Right cardiac atrium (tissue), 5 donors: ENCODE measurements around the gene DNPEP. TPM values are rescaled to one million over a fixed set of nuclear protein-coding genes. Genes with fewer than 3 reads are reported as not detected.

Source experiments
- ATAC-seq, 2 donors: fragments of 200-7000 bp; cut with Tn5 transposase; one replicate each; pipeline versions ENCODE4 v1.8.0 to v1.9.1; 2020; ENCODE audit warnings: moderate library complexity in 2 of 2, mild to moderate bottlenecking in 1 of 2
- DNase-seq, 3 donors: peaks; one replicate each; pipeline ENCODE4 v3.0.0-alpha.2; 2020
- H3K27ac ChIP-seq: one replicate; pipeline ENCODE4 v1.5.1; 2013; ENCODE audit warnings: mild to moderate bottlenecking, low read length, control low read depth, moderate library complexity
- H3K27me3 ChIP-seq: one replicate; pipeline ENCODE4 v1.6.1; 2013; ENCODE audit not compliant: control insufficient read depth, insufficient read depth
- H3K4me1 ChIP-seq: one replicate; pipeline ENCODE4 v1.6.1; 2013; ENCODE audit warnings: low read length; ENCODE audit not compliant: control insufficient read depth, insufficient read depth
- H3K4me3 ChIP-seq: one replicate; pipeline ENCODE4 v1.5.1; 2013; ENCODE audit warnings: low read length, control low read depth
- H3K9me3 ChIP-seq: one replicate; pipeline ENCODE4 v1.6.1; 2013; ENCODE audit warnings: low read length; ENCODE audit not compliant: control insufficient read depth
- WGBS: extraction: QIAGEN DNeasy Blood & Tissue Kit; methylation state at CpG from one replicate; pipeline ENCODE4 v1.1.7; 2013; 5-methylcytosine and 5-hydroxymethylcytosine counted together
- intact Hi-C, 4 donors: fragments of 100-400 bp; cut with DNase I; formaldehyde crosslinking; loops; one replicate each; pipeline versions ENCODE4 v1.11.0 to v1.14.0; 2022 to 2023
- polyA plus RNA-seq: library from polyadenylated mRNA; stranded (reverse); fragments of 200-250 nt; gene quantifications from one replicate; pipeline ENCODE4 v1.2.3, GENCODE V29; 2013
- total RNA-seq, 4 donors: library from RNA; stranded (reverse); fragmentation: NEBNext Ultra II Directional; extraction: Animal tissue kit (Norgen Biotek cat#: 25700); gene quantifications; one replicate each; pipeline ENCODE4 v1.2.1, GENCODE V29; 2021
- donor health status: healthy with polysubstance abuse.
- donor health status: DM: no; HTN: yes; CAD: no.
- donor health status: DM: no; HTN: no; CAD: no.
- donor health status: DM: no; HTN: yes; CAD: no; lungs with severe emphysema.
- donor health status: DM: yes; HTN: yes; CAD: no.

Gene DNPEP
- total and polyA plus RNA-seq, 5 donors: 42.2 to 58.8 (median 55.0) TPM

- intact Hi-C loops: no loop called here
These were observed 42.4 kb upstream of the DNPEP start for GRCh38 chr2:219429958-219430606.

GRCh38 chr2:219428469-219428868 lies 40.8 kb upstream of the DNPEP start:
- Histone ChIP-seq H3K9me3 (no peaks in the 10 kb centered on the region), H3K4me1 (no peaks in the 10 kb centered on the region), H3K27ac (peak overlapping the region; percentile 25), H3K4me3 (no peak overlapping the region), H3K27me3 (no peaks in the 10 kb centered on the region)
- peak in 1 of 2 donors; percentile 7 for ATAC-seq
- DNase-seq: no peak
- intact Hi-C loops: no loop called here

More at GRCh38 chr2:219429958-219430606, 42.4 kb upstream of the DNPEP start:
- ATAC-seq (peak in 1 of 2 donors; percentile 1), DNase-seq (no peak)
- Histone ChIP-seq H3K9me3 (no peaks in the 10 kb centered on the region), H3K4me1 (no peaks in the 10 kb centered on the region), H3K27ac (peak overlapping the region; percentile 57), H3K4me3 (no peak overlapping the region), H3K27me3 (no peaks in the 10 kb centered on the region)
- WGBS: 91% methylated on average over 7 of the region's 7 CpGs

GRCh38 chr2:219426534-219427136 lies 38.9 kb upstream of the DNPEP start:
- DNase-seq: no peak

GRCh38 chr2:219426068-219426443 lies 38.3 kb upstream of the DNPEP start:
- peak in 1 of 2 donors; percentile 6 for ATAC-seq
- H3K4me3 ChIP-seq: no peak overlapping the region
- H3K27ac ChIP-seq: peak overlapping the region; percentile 6
- no peaks in the 10 kb centered on the region for H3K4me1 ChIP-seq
- no peaks in the 10 kb centered on the region for H3K27me3 ChIP-seq
- intact Hi-C loops: no loop called here
- no peaks in the 10 kb centered on the region for H3K9me3 ChIP-seq
- DNase-seq: no peak
- WGBS: 70% methylated on average over 7 of the region's 7 CpGs

More at GRCh38 chr2:219426534-219427136, 38.9 kb upstream of the DNPEP start:
- peak in 1 of 2 donors; percentile 2 for ATAC-seq
- H3K9me3 ChIP-seq: no peaks in the 10 kb centered on the region
- WGBS: 84% methylated on average over 7 of the region's 7 CpGs
- H3K4me3 ChIP-seq: no peak overlapping the region
- H3K4me1 ChIP-seq: no peaks in the 10 kb centered on the region
- intact Hi-C loops: no loop called here
- no peaks in the 10 kb centered on the region for H3K27me3 ChIP-seq
- peak overlapping the region; percentile 18 for H3K27ac ChIP-seq

- intact Hi-C loops: no loop called here
- WGBS: 83% methylated on average over 8 of the region's 8 CpGs
- no peak for DNase-seq
- ATAC-seq: peak in 1 of 2 donors; percentile 1
- Histone ChIP-seq H3K27me3 (no peaks in the 10 kb centered on the region), H3K4me1 (no peaks in the 10 kb centered on the region), H3K27ac (peak overlapping the region; percentile 6), H3K4me3 (no peak overlapping the region), H3K9me3 (no peaks in the 10 kb centered on the region)
These were observed 37.7 kb upstream of the DNPEP start for GRCh38 chr2:219425238-219426067.

- Histone ChIP-seq H3K27ac (peak overlapping the region; percentile 87), H3K4me3 (peak overlapping the region; percentile 9), H3K9me3 (no peaks in the 10 kb centered on the region), H3K27me3 (no peaks in the 10 kb centered on the region), H3K4me1 (no peaks in the 10 kb centered on the region)
- ATAC-seq (no peak), DNase-seq (no peak)
- WGBS: 57% methylated on average over 14 of the region's 14 CpGs
- intact Hi-C loops: no loop called here
These were observed 36.1 kb upstream of the DNPEP start for GRCh38 chr2:219423652-219424377.

- DNase-seq: no peak
- 73% methylated on average over 8 of the region's 8 CpGs for WGBS
- Histone ChIP-seq H3K4me3 (peak overlapping the region; percentile 4), H3K9me3 (no peaks in the 10 kb centered on the region), H3K27me3 (no peaks in the 10 kb centered on the region), H3K27ac (peak overlapping the region; percentile 55), H3K4me1 (no peaks in the 10 kb centered on the region)
- no peak for ATAC-seq
- intact Hi-C loops: no loop called here
These were observed 35.3 kb upstream of the DNPEP start for GRCh38 chr2:219422952-219423534.

- Histone ChIP-seq H3K4me1 (no peaks in the 10 kb centered on the region), H3K4me3 (peak overlapping the region; percentile 51), H3K27ac (peak overlapping the region; percentile 64), H3K9me3 (no peaks in the 10 kb centered on the region), H3K27me3 (no peaks in the 10 kb centered on the region)
- 69% methylated on average over 17 of the region's 17 CpGs for WGBS
- intact Hi-C loops: no loop called here
- ATAC-seq (no peak), DNase-seq (no peak)
These were observed 33.6 kb upstream of the DNPEP start for GRCh38 chr2:219421323-219421722.

GRCh38 chr2:219420687-219421086 lies 33.0 kb upstream of the DNPEP start:
- Histone ChIP-seq H3K9me3 (no peaks in the 10 kb centered on the region), H3K4me1 (no peaks in the 10 kb centered on the region), H3K27me3 (no peaks in the 10 kb centered on the region), H3K27ac (peak overlapping the region; percentile 64), H3K4me3 (peak overlapping the region; percentile 51)
- DNase-seq (no peak), ATAC-seq (no peak)
- intact Hi-C loops: no loop called here
- WGBS: 71% methylated on average over 8 of the region's 8 CpGs

- Histone ChIP-seq H3K4me3 (peak overlapping the region; percentile 51), H3K9me3 (no peaks in the 10 kb centered on the region), H3K27ac (peak overlapping the region; percentile 64), H3K4me1 (no peaks in the 10 kb centered on the region), H3K27me3 (no peaks in the 10 kb centered on the region)
- ATAC-seq (peak; percentile 42 to 64), DNase-seq (peak in 1 of 3 donors; percentile 81)
- intact Hi-C loops: no loop called here
- 47% methylated on average over 9 of the region's 9 CpGs for WGBS
These were observed 31.9 kb upstream of the DNPEP start for GRCh38 chr2:219419331-219420197.
